ENCODE results near the gene ZNF598.

- TF ChIP-seq EZH2phosphoT487 (IDR thresholded peaks at IDR 0.05; ENCODE audit: borderline replicate concordance, low read length): no peak
- no peak for TF ChIP-seq CTCF (conservative IDR thresholded peaks at IDR 0.05; ENCODE audit: low read depth, low read length)
Observed at GRCh38 chr16:1953734-1954133, 55.9 kb downstream of the ZNF598 start.

Measured in PC-3 (cell line).